ENCODE data around the gene TNFRSF19.

Gene TNFRSF19

DNA sequence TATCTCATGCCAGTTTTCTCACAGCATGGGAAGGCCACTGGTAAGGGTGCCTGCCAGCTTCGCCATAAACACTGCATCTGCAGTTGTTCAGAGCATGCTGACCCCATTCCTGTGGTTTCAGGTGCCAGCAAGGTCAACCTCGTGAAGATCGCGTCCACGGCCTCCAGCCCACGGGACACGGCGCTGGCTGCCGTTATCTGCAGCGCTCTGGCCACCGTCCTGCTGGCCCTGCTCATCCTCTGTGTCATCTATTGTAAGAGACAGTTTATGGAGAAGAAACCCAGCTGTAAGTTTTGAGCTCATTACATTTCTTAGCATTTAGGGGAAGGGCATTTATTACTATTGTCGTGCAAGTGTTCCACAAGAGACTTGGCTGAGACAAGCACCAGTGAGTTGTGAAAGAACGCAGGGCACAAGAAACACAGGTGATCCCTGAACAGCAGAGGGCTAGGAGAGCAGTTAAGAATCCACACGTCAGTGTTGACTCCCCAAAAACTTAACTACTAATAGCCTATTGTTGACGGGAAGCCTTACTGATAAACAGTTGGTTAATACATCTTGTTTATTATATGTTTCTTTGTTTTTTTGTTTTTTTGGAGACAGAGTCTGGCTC, 88.8 kb downstream of the TNFRSF19 start:
- no peak for DNase-seq (ENCODE audit: low read depth)
- TF ChIP-seq, protein P1, sequence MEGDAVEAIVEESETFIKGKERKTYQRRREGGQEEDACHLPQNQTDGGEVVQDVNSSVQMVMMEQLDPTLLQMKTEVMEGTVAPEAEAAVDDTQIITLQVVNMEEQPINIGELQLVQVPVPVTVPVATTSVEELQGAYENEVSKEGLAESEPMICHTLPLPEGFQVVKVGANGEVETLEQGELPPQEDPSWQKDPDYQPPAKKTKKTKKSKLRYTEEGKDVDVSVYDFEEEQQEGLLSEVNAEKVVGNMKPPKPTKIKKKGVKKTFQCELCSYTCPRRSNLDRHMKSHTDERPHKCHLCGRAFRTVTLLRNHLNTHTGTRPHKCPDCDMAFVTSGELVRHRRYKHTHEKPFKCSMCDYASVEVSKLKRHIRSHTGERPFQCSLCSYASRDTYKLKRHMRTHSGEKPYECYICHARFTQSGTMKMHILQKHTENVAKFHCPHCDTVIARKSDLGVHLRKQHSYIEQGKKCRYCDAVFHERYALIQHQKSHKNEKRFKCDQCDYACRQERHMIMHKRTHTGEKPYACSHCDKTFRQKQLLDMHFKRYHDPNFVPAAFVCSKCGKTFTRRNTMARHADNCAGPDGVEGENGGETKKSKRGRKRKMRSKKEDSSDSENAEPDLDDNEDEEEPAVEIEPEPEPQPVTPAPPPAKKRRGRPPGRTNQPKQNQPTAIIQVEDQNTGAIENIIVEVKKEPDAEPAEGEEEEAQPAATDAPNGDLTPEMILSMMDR (IDR thresholded peaks at IDR 0.05; ENCODE audit: insufficient read depth, low read depth, low read length, missing control alignments), result no peak
- H3K4me3 ChIP-seq (ENCODE audit: low read length), result no peak overlapping the region

DNA sequence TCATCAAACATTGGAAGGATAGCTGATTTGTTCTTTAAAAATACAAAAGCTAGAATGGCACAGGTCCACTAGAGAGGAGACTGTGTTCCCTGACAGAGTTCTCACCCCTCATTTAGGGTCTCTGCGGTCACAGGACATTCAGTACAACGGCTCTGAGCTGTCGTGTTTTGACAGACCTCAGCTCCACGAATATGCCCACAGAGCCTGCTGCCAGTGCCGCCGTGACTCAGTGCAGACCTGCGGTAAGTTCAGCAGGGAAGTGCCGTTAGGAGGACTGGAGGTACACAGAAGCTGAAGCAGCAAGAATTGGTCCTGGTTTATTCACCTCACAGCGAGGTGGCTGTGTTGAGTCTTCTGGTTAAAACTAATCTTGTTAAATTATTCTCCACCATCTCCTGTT, 90.0 kb downstream of the TNFRSF19 start:
- H3K4me3 ChIP-seq (ENCODE audit: low read length), result no peak overlapping the region
- DNase-seq (ENCODE audit: low read depth), result no peak
- TF ChIP-seq, protein P1 (IDR thresholded peaks at IDR 0.05; ENCODE audit: insufficient read depth, low read depth, low read length, missing control alignments), result no peak

DNA sequence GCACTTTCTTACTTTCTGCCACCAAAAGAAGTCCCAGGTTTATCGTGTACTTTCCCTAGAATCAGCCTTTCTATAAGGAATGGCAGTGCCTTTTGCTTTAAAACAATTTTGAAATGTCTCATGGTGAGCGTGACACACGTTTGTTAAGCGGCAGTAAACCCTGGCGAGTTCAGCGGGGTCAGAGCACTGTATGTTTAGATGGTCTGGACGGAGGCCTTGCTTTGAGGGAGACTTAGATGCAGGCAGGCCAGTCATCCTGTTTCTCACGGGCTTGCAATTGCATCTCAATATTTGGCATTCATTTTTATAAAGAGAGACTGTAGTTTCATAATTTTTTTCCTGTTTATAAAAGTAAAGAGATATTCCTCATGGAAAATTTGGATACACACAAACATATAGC, 96.4 kb downstream of the TNFRSF19 start:
- TF ChIP-seq, protein P1 (IDR thresholded peaks at IDR 0.05; ENCODE audit: insufficient read depth, low read depth, low read length, missing control alignments), result no peak
- no peak for DNase-seq (ENCODE audit: low read depth)
- H3K4me3 ChIP-seq (ENCODE audit: low read length), result no peak overlapping the region

DNA sequence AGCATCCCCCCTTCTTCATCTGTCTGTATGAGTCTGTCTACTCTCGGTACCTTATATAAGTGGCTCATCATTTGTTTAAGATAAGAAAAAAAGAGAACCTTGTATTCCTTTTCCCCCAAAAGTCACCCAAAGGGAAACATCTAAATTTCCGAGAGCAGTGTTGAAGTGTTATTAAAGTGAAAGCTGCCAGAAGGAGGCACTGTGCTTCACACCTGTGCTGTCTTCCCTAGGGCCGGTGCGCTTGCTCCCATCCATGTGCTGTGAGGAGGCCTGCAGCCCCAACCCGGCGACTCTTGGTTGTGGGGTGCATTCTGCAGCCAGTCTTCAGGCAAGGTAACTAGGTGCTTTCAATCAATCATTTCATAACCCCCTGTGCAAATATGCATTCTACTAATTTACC, 97.5 kb downstream of the TNFRSF19 start:
- no peak overlapping the region for H3K4me3 ChIP-seq (ENCODE audit: low read length)
- TF ChIP-seq, protein P1 (IDR thresholded peaks at IDR 0.05; ENCODE audit: insufficient read depth, low read depth, low read length, missing control alignments), result no peak
- DNase-seq (ENCODE audit: low read depth), result no peak

DNA sequence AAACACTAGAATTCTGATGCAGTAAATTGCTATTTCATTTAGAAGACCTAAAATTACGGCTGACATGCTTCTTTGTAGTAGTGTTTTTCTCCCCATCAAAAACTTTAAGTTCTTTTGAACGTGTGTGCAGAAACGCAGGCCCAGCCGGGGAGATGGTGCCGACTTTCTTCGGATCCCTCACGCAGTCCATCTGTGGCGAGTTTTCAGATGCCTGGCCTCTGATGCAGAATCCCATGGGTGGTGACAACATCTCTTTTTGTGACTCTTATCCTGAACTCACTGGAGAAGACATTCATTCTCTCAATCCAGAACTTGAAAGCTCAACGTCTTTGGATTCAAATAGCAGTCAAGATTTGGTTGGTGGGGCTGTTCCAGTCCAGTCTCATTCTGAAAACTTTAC, 98.3 kb downstream of the TNFRSF19 start:
- TF ChIP-seq, protein P1 (IDR thresholded peaks at IDR 0.05; ENCODE audit: insufficient read depth, low read depth, low read length, missing control alignments), result no peak
- no peak overlapping the region for H3K4me3 ChIP-seq (ENCODE audit: low read length)
- no peak for DNase-seq (ENCODE audit: low read depth)

DNA sequence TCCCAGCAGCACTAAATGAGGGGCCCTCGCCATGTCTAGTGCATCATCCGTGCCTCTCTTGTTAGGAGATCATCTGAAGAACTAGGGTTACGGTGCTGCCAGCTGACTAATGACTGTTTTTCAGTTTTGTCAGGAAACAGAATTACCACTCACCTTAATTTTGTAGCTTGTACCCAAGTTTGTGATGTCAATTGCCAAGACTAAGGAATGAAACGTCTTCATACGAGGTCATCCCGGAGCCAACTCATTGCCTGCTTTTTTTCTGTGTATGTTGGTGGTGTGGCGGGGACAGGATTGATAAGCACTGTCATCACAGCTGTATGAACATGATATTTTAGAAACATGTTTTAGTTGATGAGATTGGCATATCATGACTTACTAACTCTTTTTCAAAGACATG, 100.6 kb downstream of the TNFRSF19 start:
- TF ChIP-seq, protein P1 (IDR thresholded peaks at IDR 0.05; ENCODE audit: insufficient read depth, low read depth, low read length, missing control alignments), result no peak
- DNase-seq (ENCODE audit: low read depth), result no peak
- no peak overlapping the region for H3K4me3 ChIP-seq (ENCODE audit: low read length)

DNA sequence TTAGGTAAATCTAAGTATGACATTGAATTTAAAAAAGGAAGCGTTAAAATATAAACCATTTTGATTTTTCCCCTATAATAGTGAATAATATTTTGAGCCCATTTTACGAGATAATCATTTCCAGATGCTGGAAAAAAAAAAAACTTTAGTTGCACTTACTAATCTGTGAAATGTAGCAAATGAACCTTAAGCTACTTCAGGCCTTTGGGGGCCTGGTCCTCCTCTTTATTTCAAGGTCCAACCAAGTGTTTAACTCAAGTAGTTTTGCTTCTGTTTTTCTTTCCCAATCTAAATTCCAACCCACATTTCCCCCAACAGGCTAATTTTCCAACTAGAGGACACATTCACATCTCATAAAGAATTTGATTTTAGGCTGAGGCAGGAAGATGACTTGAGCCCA, 101.2 kb downstream of the TNFRSF19 start:
- TF ChIP-seq, protein P1 (IDR thresholded peaks at IDR 0.05; ENCODE audit: insufficient read depth, low read depth, low read length, missing control alignments), result no peak
- no peak overlapping the region for H3K4me3 ChIP-seq (ENCODE audit: low read length)
- DNase-seq (ENCODE audit: low read depth), result no peak
